Activated CD8-positive, alpha-beta T cell treated with anti-CD3 and anti-CD28 coated beads, Interleukin-2, amount 10 ng/mL, durations not matched to agents 7 days and 5 days (primary cell): ENCODE measurements around the gene MAP4K1. TPM values are rescaled to one million over a fixed set of nuclear protein-coding genes. Genes with fewer than 3 reads are reported as not detected.

Experiments used
- ATAC-seq: fragments of 150-1000 bp; cut with Tn5 transposase; one replicate; pipeline ENCODE4 v1.10.0; 2021; ENCODE audit warnings: moderate library complexity
- CTCF ChIA-PET: fragments of 350-600 bp; sonication (Branson Sonifier 250); formaldehyde crosslinking; loops from one replicate; lab custom pipeline; 2021; ENCODE audit warnings: antibody characterized with exemption; lab: Charles Lee
- POLR2A ChIA-PET: fragments of 350-600 bp; sonication (Branson Sonifier 250); formaldehyde crosslinking; loops from one replicate; lab custom pipeline; 2021; ENCODE audit warnings: antibody characterized with exemption; lab: Charles Lee
- DNase-seq: peaks from one replicate; pipeline ENCODE4 v3.0.0-alpha.2; 2020
- H3K27ac Mint-ChIP-seq: one replicate; pipeline ENCODE4 v1.8.0; 2021; ENCODE audit warnings: mild to moderate bottlenecking, mixed read lengths
- H3K27me3 Mint-ChIP-seq: one replicate; pipeline ENCODE4 v1.8.0; 2021; ENCODE audit warnings: low read depth, mixed read lengths
- H3K36me3 Mint-ChIP-seq: one replicate; pipeline ENCODE4 v1.8.0; 2021; ENCODE audit warnings: low read depth, mixed read lengths
- H3K4me1 Mint-ChIP-seq: one replicate; pipeline ENCODE4 v1.8.0; 2021; ENCODE audit warnings: low read depth, mixed read lengths
- H3K4me3 Mint-ChIP-seq: one replicate; pipeline ENCODE4 v1.8.0; 2021; ENCODE audit warnings: mild to moderate bottlenecking, mixed read lengths
- H3K9me3 Mint-ChIP-seq: one replicate; pipeline ENCODE4 v1.8.0; 2022; ENCODE audit warnings: mixed read lengths; ENCODE audit not compliant: insufficient read depth
- total RNA-seq, 2 experiments: library from RNA; stranded (reverse); gene quantifications; one replicate each; pipeline ENCODE4 v1.2.3, GENCODE V29; 2021

Gene MAP4K1
- total RNA-seq, 2 experiments from 2014 or later: 259 to 269 TPM

DNA sequence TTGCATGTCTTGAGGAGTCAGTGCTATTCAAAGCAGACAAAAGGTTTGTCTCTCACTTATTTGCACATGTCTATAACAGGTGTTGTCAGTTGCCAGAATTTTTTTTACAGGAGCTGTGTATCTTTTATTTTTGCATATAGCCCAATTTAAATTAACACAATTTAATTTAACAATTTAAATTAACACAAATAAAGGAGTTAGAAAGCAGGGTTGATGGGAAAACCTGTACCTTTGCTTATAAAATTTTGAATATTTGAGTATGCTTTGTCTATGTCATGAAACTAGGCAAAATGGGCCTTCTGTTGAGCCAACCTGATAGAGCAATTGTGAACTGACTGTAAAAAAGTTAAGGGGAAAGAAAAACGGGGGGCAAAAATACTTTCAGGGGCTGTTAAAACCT lies 78.0 kb downstream of the MAP4K1 start:
- Mint-ChIP-seq H3K27ac (peak overlapping the region; percentile 92), H3K4me3 (peak overlapping the region; percentile 61), H3K9me3 (peaks cover 8% of the 10 kb centered on the region), H3K4me1 (peaks cover 46% of the 10 kb centered on the region), H3K36me3 (peaks cover 22% of the 10 kb centered on the region), H3K27me3 (peaks cover 13% of the 10 kb centered on the region)
- no peak for DNase-seq
- POLR2A ChIA-PET: no interaction called here
- no peak for ATAC-seq
- CTCF ChIA-PET: interaction anchor here (1.3 kb wide), 1 partner anchor 94 kb away, joined by 5 read pairs; no protein-coding TSS in a partner anchor

- POLR2A ChIA-PET: interaction anchor here (0.6 to 1.3 kb wide), 5 partner anchors 19 to 392 kb away, joined by 3 to 4 read pairs (median 3); partner anchors contain the start of genes MAP4K1, MRPS12 and SARS2
- peaks cover 8% of the 10 kb centered on the region for H3K9me3 Mint-ChIP-seq
- peaks cover 38% of the 10 kb centered on the region for H3K4me1 Mint-ChIP-seq
- peaks cover 26% of the 10 kb centered on the region for H3K36me3 Mint-ChIP-seq
- peak overlapping the region; percentile 92 for H3K27ac Mint-ChIP-seq
- peaks cover 19% of the 10 kb centered on the region for H3K27me3 Mint-ChIP-seq
- DNase-seq: peak; percentile 72
- CTCF ChIA-PET: interaction anchor here (0.6 to 1.3 kb wide), 3 partner anchors 91 to 97 kb away, joined by 3 to 5 read pairs (median 3); no protein-coding TSS in a partner anchor
- H3K4me3 Mint-ChIP-seq: peak overlapping the region; percentile 61
- peak; percentile 88 for ATAC-seq
Measured at GRCh38 chr19:38538793-38539528, 78.8 kb downstream of the MAP4K1 start.

DNA sequence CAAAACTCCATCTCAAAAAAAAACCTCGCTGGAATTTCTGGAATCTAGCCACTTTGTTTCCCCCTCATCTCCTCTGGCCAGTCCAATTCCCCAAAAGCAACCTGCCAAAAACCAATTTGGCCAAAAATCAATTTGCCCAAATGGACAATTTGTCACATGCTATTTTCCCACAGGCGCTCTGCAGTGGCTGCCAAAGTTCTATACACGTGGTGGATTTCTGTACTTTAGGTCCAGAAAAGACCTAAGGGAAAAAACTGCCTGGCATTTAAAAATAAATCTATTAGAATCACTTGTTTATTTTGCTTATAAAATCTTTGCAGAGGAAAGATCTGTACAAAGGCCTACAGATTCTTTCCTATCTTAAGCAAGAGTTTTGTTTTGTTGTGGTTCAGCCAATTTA lies 79.4 kb downstream of the MAP4K1 start:
- no peak for ATAC-seq
- no peak for DNase-seq
- ChIA-PET POLR2A (interaction anchor here (0.7 to 1.3 kb wide), 4 partner anchors 19 to 392 kb away, joined by 3 to 4 read pairs (median 3); partner anchors contain the start of genes MAP4K1, MRPS12 and SARS2), CTCF (interaction anchor here (0.6 to 0.7 kb wide), 2 partner anchors 91 to 98 kb away, joined by 3 read pairs; no protein-coding TSS in a partner anchor)
- H3K27ac Mint-ChIP-seq: peak overlapping the region; percentile 92
- H3K36me3 Mint-ChIP-seq: peaks cover 26% of the 10 kb centered on the region
- H3K9me3 Mint-ChIP-seq: peaks cover 8% of the 10 kb centered on the region
- peaks cover 19% of the 10 kb centered on the region for H3K27me3 Mint-ChIP-seq
- peak overlapping the region; percentile 61 for H3K4me3 Mint-ChIP-seq
- H3K4me1 Mint-ChIP-seq: peaks cover 35% of the 10 kb centered on the region

Other genes with a start within 250 kb of the MAP4K1 start
- 100 to 1,000 TPM; 173 to 187 TPM for gene PSMD8, start 243.4 kb downstream of the MAP4K1 start, total RNA-seq
- not detected for gene GGN, start 229.9 kb downstream of the MAP4K1 start, total RNA-seq
- 1 to 10 TPM in 1 of 2 experiments, under 1 TPM in 1; 0.90 to 1.3 TPM for gene SPRED3, start 229.3 kb downstream of the MAP4K1 start, total RNA-seq
- gene FAM98C, start 214.9 kb downstream of the MAP4K1 start, total RNA-seq: 10 to 100 TPM; 21.0 to 25.9 TPM
- under 1 TPM; 0.42 to 0.50 TPM for gene RASGRP4, start 191.7 kb downstream of the MAP4K1 start, total RNA-seq
- gene RYR1, start 184.3 kb downstream of the MAP4K1 start, total RNA-seq: under 1 TPM; 0.42 to 0.83 TPM
- gene EIF3K, start 1.2 kb upstream of the MAP4K1 start, total RNA-seq: 100 to 1,000 TPM; 325 to 352 TPM
- 100 to 1,000 TPM; 357 to 373 TPM for gene ACTN4, start 29.7 kb upstream of the MAP4K1 start, total RNA-seq
- 10 to 100 TPM; 12.2 to 16.2 TPM for gene CAPN12, start 126.5 kb upstream of the MAP4K1 start, total RNA-seq
- not detected for gene LGALS7, start 155.6 kb upstream of the MAP4K1 start, total RNA-seq
- not detected for gene LGALS7B, start 171.2 kb upstream of the MAP4K1 start, total RNA-seq
- gene LGALS4, start 195.0 kb upstream of the MAP4K1 start, total RNA-seq: 1 to 10 TPM; 1.6 to 1.8 TPM
- 100 to 1,000 TPM; 170 to 175 TPM for gene ECH1, start 213.8 kb upstream of the MAP4K1 start, total RNA-seq
- gene HNRNPL, start 232.0 kb upstream of the MAP4K1 start, total RNA-seq: 100 to 1,000 TPM; 509 to 553 TPM